Ascending aorta (tissue), 2 donors: Measurements from ENCODE around the gene ATG4B. TPM values are rescaled to one million over a fixed set of nuclear protein-coding genes. Genes with fewer than 3 reads are reported as not detected.
A peak's percentile ranks its signal among the peaks of the same experiment; 100 is the strongest.

Source experiments
- DNase-seq, 2 donors: peaks; one replicate each; pipeline ENCODE4 v3.0.0-alpha.2; 2019; ENCODE audit warnings: low spot score in 2 of 2
- H3K27ac ChIP-seq, 2 donors: fragments of 200-600 bp; sonication (generic); one replicate each; pipeline ENCODE4 v1.5.1; 2016 to 2017; ENCODE audit warnings: mild to moderate bottlenecking in 1 of 2
- H3K27me3 ChIP-seq: fragments of 200-600 bp; sonication (generic); one replicate; pipeline ENCODE4 v1.5.1; 2017
- H3K36me3 ChIP-seq, 2 donors: fragments of 200-600 bp; sonication (generic); one replicate each; pipeline ENCODE4 v1.5.1; 2016
- H3K4me1 ChIP-seq, 2 donors: fragments of 200-600 bp; sonication (generic); one replicate each; pipeline ENCODE4 v1.5.1; 2016 to 2017; ENCODE audit warnings: mild to moderate bottlenecking in 1 of 2
- H3K4me3 ChIP-seq, 2 donors: fragments of 200-600 bp; sonication (generic); one replicate each; pipeline ENCODE4 v1.5.1; 2016 to 2017; ENCODE audit warnings: mild to moderate bottlenecking in 1 of 2
- H3K9me3 ChIP-seq, 2 donors: fragments of 200-600 bp; sonication (generic); one replicate each; pipeline ENCODE4 v1.5.1; 2016
- intact Hi-C: fragments of 100-400 bp; cut with DNase I; formaldehyde crosslinking; loops from one replicate; pipeline ENCODE4 v1.15.1; 2023
- total RNA-seq: library from RNA; depleted of rRNA; stranded (reverse); fragments of >200 nt; gene quantifications from one replicate; pipeline ENCODE4 v1.1.0, GENCODE V29; 2016
- TF ChIP-seq, protein P1 (sequence below), 3 experiments: fragments of 200-600 bp in 2 of 3; fragments of 450-650 bp in 1 of 3; sonication (generic) in 2 of 3; IDR thresholded peaks; one replicate each; pipeline ENCODE4 v1.5.1; 2016 to 2019; ENCODE audit warnings: antibody characterized with exemption in 3 of 3, mild to moderate bottlenecking in 1 of 3, moderate library complexity in 1 of 3

Gene ATG4B
- total RNA-seq, 1 donor from 2014 or later: 225 TPM

DNA sequence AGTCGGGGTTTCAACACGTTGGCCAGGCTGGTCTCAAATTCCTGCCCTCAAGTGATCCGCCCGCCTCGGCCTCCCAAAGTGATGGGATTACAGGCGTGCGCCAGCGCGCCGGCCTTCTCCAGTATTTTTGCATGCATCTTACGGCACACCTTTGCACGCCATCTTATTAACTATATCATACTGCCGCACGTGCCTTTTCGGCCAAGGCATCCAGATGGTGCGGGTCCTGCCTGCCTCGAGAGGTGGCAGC, 63.6 kb downstream of the ATG4B start:
- H3K9me3 ChIP-seq: no peaks in the 10 kb centered on the region
- no peak for DNase-seq
- peak overlapping the region; percentile 75 to 82 for H3K4me3 ChIP-seq
- H3K27ac ChIP-seq: peak overlapping the region; percentile 93 to 96
- no peaks in the 10 kb centered on the region for H3K27me3 ChIP-seq
- intact Hi-C loops: loop anchor here (1.0 to 5.0 kb wide), 2 partner anchors 14 to 384 kb away; partner anchors contain the start of genes HDLBP and SEPTIN2
- H3K36me3 ChIP-seq: peaks cover 6 to 15% of the 10 kb centered on the region in 2 donors
- peaks cover 6 to 14% of the 10 kb centered on the region in 2 donors for H3K4me1 ChIP-seq
- TF ChIP-seq, protein P1, sequence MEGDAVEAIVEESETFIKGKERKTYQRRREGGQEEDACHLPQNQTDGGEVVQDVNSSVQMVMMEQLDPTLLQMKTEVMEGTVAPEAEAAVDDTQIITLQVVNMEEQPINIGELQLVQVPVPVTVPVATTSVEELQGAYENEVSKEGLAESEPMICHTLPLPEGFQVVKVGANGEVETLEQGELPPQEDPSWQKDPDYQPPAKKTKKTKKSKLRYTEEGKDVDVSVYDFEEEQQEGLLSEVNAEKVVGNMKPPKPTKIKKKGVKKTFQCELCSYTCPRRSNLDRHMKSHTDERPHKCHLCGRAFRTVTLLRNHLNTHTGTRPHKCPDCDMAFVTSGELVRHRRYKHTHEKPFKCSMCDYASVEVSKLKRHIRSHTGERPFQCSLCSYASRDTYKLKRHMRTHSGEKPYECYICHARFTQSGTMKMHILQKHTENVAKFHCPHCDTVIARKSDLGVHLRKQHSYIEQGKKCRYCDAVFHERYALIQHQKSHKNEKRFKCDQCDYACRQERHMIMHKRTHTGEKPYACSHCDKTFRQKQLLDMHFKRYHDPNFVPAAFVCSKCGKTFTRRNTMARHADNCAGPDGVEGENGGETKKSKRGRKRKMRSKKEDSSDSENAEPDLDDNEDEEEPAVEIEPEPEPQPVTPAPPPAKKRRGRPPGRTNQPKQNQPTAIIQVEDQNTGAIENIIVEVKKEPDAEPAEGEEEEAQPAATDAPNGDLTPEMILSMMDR (IDR thresholded peaks at IDR 0.05): peak in 2 of 3 experiments; percentile 52 to 61

DNA sequence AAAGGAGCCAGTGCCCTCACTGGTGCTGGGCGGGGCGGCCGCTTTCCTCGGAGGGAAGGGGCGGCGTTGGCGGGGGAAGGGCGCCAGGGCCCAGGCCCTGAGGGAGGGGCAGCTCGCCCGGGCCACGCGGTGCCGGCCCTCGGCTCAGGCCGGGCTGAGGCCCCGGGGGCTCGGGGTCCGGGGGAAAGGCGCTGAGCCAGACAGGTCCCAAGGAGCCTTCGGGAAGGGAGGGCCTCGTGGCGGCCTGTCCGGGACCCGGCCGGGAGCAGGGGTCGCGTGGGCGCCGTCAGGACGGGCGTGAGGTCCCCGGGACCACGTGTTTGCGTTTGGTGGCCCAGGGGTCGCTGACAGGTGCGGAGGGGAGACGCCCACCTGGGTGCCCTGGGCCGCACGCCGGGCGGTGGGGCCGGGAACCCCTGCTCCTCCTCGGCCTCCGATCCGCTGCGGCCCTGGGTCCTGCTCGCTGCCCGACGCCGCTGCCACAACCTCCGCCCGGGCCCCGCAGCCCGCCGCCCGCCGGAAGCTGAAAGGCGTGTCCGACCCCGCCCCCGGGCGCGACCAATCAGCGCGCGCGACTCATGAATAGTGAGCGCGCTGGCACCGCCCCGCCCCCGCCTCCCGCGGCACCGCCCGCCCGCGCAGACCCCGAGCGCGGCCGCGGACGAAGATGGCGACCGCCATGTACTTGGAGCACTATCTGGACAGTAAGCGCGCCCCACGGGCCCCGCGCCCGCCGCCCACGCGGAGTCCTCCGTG, 64.1 kb downstream of the ATG4B start, which contains the start of gene ING5:
Gene ING5, plus strand, starts transcription at position 641 of the 756 bp plus-strand sequence. Its CDS starts 27 bp downstream, at position 668.
- intact Hi-C loops: loop anchor here (1.0 to 5.0 kb wide), 4 partner anchors 14 to 384 kb away; partner anchors contain the start of genes ATG4B, D2HGDH, HDLBP and SEPTIN2
- DNase-seq: peak; percentile 81 to 98
- Histone ChIP-seq H3K27ac (peak within 1 kb of the TSS; percentile 93 to 96), H3K4me3 (peak within 1 kb of the TSS; percentile 75 to 82), H3K27me3 (no peaks in the 10 kb centered on the region), H3K4me1 (peaks cover 6 to 14% of the 10 kb centered on the region in 2 donors), H3K9me3 (no peaks in the 10 kb centered on the region), H3K36me3 (peaks cover 10 to 20% of the 10 kb centered on the region in 2 donors)
- TF ChIP-seq, protein P1 (IDR thresholded peaks at IDR 0.05): peak in 1 of 3 experiments; percentile 34

DNA sequence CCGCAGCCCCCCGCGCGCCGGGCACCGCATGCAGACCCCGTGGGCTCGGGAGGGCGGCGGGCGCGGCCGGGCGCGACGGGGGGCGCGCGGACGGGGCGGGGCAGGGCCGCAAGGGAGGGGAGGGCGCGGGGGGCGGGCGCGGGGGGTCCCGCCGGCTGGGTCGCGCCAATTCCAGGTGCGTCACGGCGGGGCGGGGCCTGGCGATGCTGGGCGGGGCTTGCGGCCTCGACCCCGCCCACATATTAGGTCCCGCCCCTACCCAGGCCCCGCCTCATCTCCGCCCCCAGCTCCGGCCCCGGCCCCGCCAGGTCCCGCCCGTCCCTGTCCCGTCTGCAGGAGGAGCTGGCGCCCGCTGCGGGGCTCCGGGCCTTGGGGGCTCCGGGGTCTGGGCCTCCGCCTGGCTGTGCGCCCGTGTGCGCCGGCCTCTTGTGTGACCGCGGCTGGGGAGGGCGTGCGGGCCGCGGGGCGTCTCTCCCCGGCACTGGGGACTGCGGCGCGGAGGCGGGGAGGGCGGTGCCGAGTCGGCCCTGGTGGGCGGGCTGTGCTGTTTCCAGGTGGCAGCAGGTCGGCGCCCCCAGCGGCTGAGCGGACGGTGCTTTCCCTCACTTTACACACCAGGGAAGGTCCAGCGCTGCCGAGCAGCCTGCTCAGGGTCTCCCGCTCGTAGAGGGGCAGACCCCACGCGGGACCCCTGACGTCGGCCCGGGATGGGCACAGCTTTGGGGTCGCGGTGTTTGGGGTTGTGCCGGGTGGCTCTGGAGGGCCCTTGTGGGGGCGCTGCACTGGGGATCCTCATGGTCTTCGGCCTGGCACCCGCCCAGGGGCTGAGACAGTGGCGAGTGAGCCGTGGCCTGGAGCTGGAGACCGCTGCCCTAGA, 64.9 kb downstream of the ATG4B start:
- intact Hi-C loops: loop anchor here (1.0 to 5.0 kb wide), 3 partner anchors 32 to 385 kb away; partner anchors contain the start of genes ATG4B, D2HGDH, HDLBP and SEPTIN2
- Histone ChIP-seq H3K4me3 (peak overlapping the region; percentile 75 to 82), H3K4me1 (peaks cover 6 to 14% of the 10 kb centered on the region in 2 donors), H3K27me3 (no peaks in the 10 kb centered on the region), H3K27ac (peak overlapping the region; percentile 93 to 96), H3K9me3 (no peaks in the 10 kb centered on the region), H3K36me3 (peaks cover 13 to 28% of the 10 kb centered on the region in 2 donors)
- TF ChIP-seq, protein P1 (IDR thresholded peaks at IDR 0.05): peak; percentile 20 to 33 (median 27)
- DNase-seq: peak; percentile 15 to 87

DNA sequence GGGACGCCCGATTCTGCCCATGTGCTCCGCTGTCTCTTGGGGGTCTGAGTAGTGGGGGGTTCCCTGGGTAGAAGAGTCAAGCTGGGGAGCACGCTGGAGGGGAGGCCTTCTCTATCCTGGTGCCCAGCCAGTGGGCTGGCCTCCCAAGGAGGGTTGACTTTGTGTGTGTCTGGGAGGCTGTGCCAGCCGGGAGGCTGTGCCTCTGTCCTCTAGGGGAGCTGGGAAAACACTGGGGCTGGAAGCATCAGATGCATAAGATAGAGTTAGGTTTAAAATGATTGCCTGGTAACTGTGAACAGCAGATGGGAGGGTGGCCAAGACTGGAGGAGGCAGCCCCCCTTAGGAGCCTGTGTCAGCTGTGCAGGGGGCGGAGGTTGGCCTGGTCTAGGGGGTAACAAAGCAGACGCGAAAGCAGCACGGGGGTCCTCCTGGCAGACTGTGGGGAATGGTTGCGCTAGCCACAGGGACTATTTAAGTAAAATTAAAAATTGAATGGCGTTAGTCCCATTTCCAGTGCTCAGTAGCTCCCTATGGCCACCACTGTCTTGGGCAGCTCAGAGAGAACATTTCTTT, 65.6 kb downstream of the ATG4B start:
- peaks cover 6 to 14% of the 10 kb centered on the region in 2 donors for H3K4me1 ChIP-seq
- H3K4me3 ChIP-seq: peak overlapping the region; percentile 75 to 82
- intact Hi-C loops: loop anchor here (5.0 kb wide), 1 partner anchor 386 kb away; the partner anchor contains the start of genes HDLBP and SEPTIN2
- no peaks in the 10 kb centered on the region for H3K9me3 ChIP-seq
- TF ChIP-seq, protein P1 (IDR thresholded peaks at IDR 0.05): no peak
- H3K36me3 ChIP-seq: peaks cover 13 to 35% of the 10 kb centered on the region in 2 donors
- H3K27me3 ChIP-seq: no peaks in the 10 kb centered on the region
- no peak for DNase-seq
- peak overlapping the region; percentile 93 to 96 for H3K27ac ChIP-seq

DNA sequence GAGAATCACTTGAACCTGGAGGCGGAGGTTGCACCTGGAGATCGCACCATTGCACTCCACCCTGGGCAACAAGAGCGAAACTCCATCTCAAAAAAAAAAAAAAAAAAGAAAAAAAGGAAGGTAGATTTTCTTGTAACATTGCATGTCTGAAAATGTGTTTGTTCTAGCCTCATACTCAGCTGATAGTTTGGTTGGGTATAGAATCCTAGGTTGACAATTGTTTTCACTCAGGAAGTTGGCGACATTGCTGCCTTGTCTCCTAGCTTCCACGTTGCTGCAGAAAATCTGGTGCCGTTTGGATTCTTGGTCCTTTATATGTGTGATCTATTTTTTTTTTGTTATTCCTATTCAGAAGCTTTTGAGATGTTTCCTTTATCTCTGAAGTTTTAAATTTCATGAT, 69.0 kb downstream of the ATG4B start:
- Histone ChIP-seq H3K4me1 (peaks cover 6% of the 10 kb centered on the region in 2 donors), H3K9me3 (no peaks in the 10 kb centered on the region), H3K4me3 (no peak overlapping the region), H3K27me3 (no peaks in the 10 kb centered on the region), H3K27ac (no peak overlapping the region), H3K36me3 (peaks cover 40 to 68% of the 10 kb centered on the region in 2 donors)
- TF ChIP-seq, protein P1 (IDR thresholded peaks at IDR 0.05): no peak
- no peak for DNase-seq
- intact Hi-C loops: no loop called here
